ENCODE results near the gene DCAF8L2.

GRCh38 chrX:27633328-27633727 is 43.2 kb downstream of the DCAF8L2 start:
- TF ChIP-seq CTCF (IDR thresholded peaks at IDR 0.05) (no peak), POLR2A (IDR thresholded peaks at IDR 0.05) (no peak)
